IPS-18a (cell line): Measurements from ENCODE around the gene B4GALT2.

Source experiments
- H3K27ac ChIP-seq: one replicate; pipeline ENCODE4 v1.5.1; 2013; ENCODE audit warnings: low read length
- H3K27me3 ChIP-seq: one replicate; pipeline ENCODE4 v1.6.1; 2013; ENCODE audit warnings: mild to moderate bottlenecking, low read length; ENCODE audit not compliant: control insufficient read depth, insufficient read depth
- H3K36me3 ChIP-seq: one replicate; pipeline ENCODE4 v1.6.1; 2013; ENCODE audit warnings: low read depth, low read length; ENCODE audit not compliant: control insufficient read depth
- H3K4me1 ChIP-seq: one replicate; pipeline ENCODE4 v1.6.1; 2013; ENCODE audit warnings: low read depth, low read length; ENCODE audit not compliant: control insufficient read depth
- H3K4me3 ChIP-seq: one replicate; pipeline ENCODE4 v1.5.1; 2013; ENCODE audit warnings: low read length
- H3K9ac ChIP-seq: one replicate; pipeline ENCODE4 v1.6.1; 2013; ENCODE audit warnings: mild to moderate bottlenecking, low read length, moderate library complexity
- H3K9me3 ChIP-seq: one replicate; pipeline ENCODE4 v1.6.1; 2013; ENCODE audit warnings: low read depth, low read length; ENCODE audit not compliant: control insufficient read depth

B4GALT2 gene

DNA sequence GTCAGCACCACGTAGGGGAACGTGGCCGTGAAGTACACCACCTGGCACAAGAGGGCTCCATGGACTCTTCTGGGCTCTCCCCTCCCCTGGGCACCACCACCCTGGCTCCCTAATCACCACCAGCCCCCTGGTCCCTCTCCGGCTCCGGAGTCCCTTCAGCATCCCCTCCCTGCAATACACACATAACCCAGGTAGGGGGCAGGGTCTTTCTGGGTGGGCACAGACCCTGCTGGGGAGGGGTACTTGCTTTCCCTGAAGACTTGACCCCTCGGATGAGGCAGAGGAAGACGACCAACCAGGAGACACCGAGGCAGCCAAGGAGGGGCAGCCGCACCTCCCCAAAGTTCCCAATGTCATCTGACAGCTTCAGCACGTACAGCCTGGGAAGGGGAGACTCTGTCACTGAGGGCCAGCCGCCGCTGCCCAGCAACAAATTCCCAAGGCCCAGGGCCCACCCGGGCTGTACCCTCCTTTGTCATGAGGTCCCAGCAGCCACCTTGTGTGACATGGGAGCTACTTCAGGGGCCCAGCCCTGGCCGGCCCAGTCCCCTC is 23.7 kb downstream of the B4GALT2 start:
- H3K4me1 ChIP-seq = no peaks in the 10 kb centered on the region
- H3K4me3 ChIP-seq = no peak overlapping the region
- H3K27me3 ChIP-seq = no peaks in the 10 kb centered on the region
- H3K9ac ChIP-seq = no peak overlapping the region
- H3K27ac ChIP-seq = no peak overlapping the region
- H3K9me3 ChIP-seq = no peaks in the 10 kb centered on the region
- H3K36me3 ChIP-seq = no peaks in the 10 kb centered on the region

DNA sequence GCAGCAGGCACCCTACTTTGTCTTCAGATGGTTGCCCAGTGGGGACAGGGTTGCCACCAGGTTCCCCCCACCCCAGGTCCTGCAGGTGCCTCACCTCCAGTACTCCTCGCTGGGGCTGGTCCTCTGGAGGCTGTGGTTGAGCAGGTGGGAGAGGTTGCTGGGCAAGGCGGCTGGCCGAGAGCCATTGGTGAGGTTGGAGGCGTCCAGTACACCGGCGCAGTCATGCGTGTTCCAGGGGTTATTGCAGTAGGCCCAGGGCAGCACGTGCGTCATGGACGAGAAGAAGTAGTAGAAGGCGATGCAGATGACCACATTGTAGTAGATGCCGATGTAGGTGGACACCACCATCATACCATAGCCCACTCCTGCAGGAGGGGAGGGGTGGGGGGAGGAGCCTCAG is 29.2 kb downstream of the B4GALT2 start:
- Histone ChIP-seq H3K27ac (no peak overlapping the region), H3K9ac (no peak overlapping the region), H3K4me1 (no peaks in the 10 kb centered on the region), H3K27me3 (no peaks in the 10 kb centered on the region), H3K9me3 (no peaks in the 10 kb centered on the region), H3K4me3 (no peak overlapping the region), H3K36me3 (peaks cover 3% of the 10 kb centered on the region)

DNA sequence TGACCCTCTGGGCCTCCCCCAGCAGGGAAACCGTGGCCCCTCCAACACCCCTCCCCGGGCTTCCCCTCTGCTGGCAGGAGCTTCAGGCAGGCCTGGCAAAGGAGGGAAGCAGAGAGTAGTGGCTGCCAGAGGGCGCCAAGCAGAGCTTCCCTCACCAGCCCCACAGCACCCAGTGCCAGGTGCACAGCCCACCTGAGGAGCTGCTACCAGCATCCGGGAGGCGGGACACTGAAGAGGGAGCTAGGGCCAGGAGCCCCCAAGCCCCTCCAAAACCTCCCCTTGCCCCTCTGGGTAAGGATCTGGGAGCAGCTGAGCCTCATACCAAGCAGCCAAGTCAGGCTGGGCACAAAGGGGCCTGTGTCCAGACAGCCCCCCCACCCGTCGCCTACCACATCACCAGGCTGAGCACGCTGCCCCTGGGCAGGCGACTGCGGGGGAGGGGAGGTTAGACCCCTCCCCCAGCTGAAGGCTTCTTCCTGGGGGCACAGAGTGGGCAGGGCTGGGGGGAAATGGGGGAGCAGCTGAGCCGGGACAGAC is 32.0 kb downstream of the B4GALT2 start:
- no peak overlapping the region for H3K4me3 ChIP-seq
- H3K27ac ChIP-seq = no peak overlapping the region
- peaks cover 3% of the 10 kb centered on the region for H3K36me3 ChIP-seq
- no peak overlapping the region for H3K9ac ChIP-seq
- no peaks in the 10 kb centered on the region for H3K4me1 ChIP-seq
- no peaks in the 10 kb centered on the region for H3K27me3 ChIP-seq
- H3K9me3 ChIP-seq = no peaks in the 10 kb centered on the region

DNA sequence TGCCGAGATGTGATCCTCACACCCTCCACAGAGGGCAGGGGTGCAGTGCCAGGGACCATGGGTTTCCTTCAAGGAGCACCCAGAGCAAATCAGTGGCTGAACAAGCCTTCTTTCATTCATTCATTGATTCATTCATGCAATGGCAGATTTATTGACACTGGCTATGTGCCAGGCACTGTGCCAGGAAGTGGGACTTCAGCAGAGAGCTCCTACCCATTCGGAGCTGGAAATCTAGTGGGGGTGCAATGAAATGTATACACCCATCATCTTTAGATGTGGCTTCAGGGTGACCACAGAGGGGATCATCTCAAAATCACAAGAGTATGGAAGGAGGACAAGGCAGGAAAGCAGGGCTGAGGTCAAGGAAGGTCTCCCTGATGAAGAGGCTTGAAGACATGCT is 33.4 kb downstream of the B4GALT2 start:
- H3K36me3 ChIP-seq = peaks cover 3% of the 10 kb centered on the region
- no peak overlapping the region for H3K4me3 ChIP-seq
- H3K9ac ChIP-seq = no peak overlapping the region
- H3K4me1 ChIP-seq = no peaks in the 10 kb centered on the region
- no peak overlapping the region for H3K27ac ChIP-seq
- H3K27me3 ChIP-seq = no peaks in the 10 kb centered on the region
- H3K9me3 ChIP-seq = no peaks in the 10 kb centered on the region

DNA sequence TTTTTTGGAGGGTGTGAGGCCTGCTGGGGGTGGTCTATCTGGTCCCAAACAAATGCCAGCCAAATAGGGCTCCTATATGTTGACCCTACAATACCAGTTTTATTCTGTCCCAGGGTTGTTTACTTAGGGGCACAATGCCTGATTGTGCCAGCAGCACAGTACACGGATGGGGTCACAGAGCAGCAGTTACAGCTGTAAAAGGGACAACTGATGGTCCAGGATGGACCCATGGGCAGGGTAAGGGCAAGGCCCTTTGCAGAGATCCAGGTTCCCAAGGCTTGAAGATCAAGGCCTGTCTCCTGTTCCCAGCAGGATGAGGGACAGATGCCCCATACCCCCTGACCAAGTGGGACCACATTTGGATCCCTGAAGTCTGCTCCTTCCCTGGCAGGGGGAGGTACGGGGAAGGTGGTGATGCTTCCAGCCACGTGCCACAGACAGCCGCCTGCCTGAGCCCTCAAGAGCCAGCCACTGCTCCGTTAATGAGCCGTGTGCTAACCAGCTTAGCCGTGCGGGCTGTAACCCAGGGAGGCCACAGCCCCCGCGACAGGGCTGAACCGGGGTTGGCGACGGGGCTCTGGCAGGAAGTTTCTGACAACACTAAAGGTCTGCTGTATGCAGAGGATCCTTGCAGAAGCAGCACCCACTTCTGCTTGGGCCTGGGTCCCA is 34.1 kb downstream of the B4GALT2 start:
- Histone ChIP-seq H3K4me3 (no peak overlapping the region), H3K4me1 (no peaks in the 10 kb centered on the region), H3K36me3 (peaks cover 7% of the 10 kb centered on the region), H3K27ac (no peak overlapping the region), H3K9ac (no peak overlapping the region), H3K27me3 (no peaks in the 10 kb centered on the region), H3K9me3 (no peaks in the 10 kb centered on the region)

DNA sequence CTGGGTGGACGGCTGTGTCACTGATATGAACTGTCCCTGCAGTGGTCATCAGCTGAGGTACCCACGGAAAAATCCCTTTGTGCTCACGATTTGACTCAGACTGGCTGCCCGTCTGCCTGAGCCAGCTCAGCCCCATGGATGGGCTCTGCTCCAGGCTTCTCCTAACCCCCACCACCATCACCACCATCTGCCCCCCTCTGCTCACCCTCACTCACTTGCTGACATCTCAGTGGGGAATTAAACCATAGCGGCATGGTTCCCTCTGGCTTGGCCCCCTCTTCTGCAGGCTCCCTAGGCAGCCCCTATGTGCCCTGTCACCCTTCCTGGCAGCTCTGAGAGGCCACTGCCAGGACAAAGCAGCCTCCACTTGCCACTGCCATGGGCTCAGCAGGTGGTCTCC is 34.9 kb downstream of the B4GALT2 start:
- Histone ChIP-seq H3K9ac (no peak overlapping the region), H3K27me3 (no peaks in the 10 kb centered on the region), H3K4me3 (no peak overlapping the region), H3K36me3 (peaks cover 8% of the 10 kb centered on the region), H3K4me1 (no peaks in the 10 kb centered on the region), H3K9me3 (no peaks in the 10 kb centered on the region), H3K27ac (no peak overlapping the region)

DNA sequence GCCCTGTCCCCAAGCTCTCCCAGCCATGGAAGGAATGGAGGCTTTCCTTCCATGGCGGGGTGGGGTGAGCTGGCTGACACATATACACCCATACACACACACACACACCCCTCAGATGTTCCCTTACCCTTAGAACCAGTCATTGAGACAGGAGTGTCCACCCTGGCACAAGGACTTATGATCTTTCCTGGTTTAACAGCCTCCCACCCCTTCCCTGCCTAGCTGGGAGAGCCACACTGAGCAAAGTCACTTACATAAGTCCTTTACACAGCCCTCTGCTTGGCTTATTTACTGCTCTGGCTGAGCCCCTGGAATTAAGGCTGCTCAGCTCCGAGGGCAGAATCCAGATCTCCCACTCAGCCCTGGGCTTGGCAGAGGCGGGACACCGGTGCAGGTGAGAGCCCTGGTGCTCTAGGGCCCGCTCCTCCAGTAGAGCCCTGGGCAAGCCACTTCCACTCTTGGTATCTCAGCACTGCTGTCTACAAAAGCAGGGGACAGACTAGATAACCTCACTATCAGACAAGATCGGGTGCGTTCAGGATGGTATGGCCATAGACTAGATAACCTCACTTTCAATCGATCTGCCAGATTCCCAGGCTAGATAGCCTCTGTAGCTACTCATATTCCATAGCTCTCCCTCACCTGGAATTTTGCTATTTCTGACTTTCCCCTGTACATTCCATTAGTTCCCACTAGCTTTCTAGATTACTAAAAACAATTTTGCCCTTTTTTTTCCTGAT is 35.5 kb downstream of the B4GALT2 start:
- Histone ChIP-seq H3K27ac (no peak overlapping the region), H3K9me3 (no peaks in the 10 kb centered on the region), H3K27me3 (no peaks in the 10 kb centered on the region), H3K4me1 (no peaks in the 10 kb centered on the region), H3K36me3 (peaks cover 12% of the 10 kb centered on the region), H3K9ac (no peak overlapping the region), H3K4me3 (no peak overlapping the region)

DNA sequence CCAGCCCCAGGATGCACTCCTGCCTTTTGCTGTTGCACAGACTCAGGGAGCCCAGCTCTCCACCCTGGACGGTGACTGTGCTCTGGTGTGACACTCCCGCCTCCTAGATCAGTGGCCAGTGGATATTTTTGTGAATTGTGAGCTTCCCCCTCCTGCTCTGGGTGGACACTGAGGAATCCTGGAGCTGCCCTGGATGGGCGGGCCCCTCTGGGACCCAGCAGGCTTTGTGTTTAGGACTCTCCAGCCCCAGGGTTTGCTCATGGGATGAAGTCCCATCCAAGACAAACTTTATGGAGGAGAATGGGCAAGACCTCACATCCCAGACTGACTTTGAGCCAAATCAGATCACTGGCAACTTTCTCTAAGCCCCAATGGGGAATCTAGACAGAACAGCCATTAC is 36.2 kb downstream of the B4GALT2 start:
- Histone ChIP-seq H3K9ac (no peak overlapping the region), H3K36me3 (peaks cover 11% of the 10 kb centered on the region), H3K4me3 (no peak overlapping the region), H3K9me3 (no peaks in the 10 kb centered on the region), H3K27me3 (no peaks in the 10 kb centered on the region), H3K4me1 (peaks cover 3% of the 10 kb centered on the region), H3K27ac (no peak overlapping the region)

DNA sequence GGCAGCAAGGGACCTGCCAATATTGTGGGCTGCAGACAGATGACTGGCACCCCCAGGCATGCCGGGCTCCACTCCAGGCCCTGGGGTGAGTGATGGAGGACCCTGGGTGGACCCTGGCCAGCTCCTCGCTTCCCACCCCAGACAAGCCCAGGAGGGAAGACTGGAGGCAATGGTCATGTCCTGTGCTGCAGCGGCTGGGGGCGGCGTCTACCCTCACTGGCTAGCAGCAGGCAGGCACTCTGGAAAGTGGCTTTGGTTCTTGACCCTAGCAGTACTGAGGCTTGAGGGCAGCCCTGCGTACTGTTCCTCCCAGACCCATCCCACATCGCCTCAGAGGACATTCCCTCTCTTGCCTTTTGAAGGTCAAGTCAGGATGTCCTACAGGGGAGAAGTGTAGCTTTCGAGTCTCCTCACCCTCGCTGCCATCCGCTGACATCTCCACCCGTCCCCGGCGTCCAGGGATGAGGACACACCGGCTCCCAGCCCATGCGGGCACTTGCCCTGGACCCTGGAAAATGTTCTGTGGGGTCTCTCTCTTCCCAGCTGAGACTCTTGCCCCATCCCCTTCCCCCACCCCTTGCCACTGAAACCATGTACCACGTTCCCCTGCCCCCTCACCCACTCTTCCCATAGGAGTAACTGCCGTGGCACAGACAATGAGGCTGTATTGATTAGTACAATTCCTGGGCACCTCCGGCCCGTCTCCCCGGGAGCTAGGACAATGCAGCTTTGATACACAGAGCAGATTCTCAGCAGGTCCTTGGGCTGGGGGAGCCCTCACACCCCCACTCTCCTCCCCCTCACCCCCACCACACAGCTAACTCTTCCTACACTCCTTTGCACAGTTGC is 37.3 kb downstream of the B4GALT2 start:
- H3K4me3 ChIP-seq = no peak overlapping the region
- peaks cover 3% of the 10 kb centered on the region for H3K4me1 ChIP-seq
- H3K9me3 ChIP-seq = no peaks in the 10 kb centered on the region
- H3K27ac ChIP-seq = no peak overlapping the region
- H3K9ac ChIP-seq = no peak overlapping the region
- H3K36me3 ChIP-seq = peaks cover 16% of the 10 kb centered on the region
- no peaks in the 10 kb centered on the region for H3K27me3 ChIP-seq

DNA sequence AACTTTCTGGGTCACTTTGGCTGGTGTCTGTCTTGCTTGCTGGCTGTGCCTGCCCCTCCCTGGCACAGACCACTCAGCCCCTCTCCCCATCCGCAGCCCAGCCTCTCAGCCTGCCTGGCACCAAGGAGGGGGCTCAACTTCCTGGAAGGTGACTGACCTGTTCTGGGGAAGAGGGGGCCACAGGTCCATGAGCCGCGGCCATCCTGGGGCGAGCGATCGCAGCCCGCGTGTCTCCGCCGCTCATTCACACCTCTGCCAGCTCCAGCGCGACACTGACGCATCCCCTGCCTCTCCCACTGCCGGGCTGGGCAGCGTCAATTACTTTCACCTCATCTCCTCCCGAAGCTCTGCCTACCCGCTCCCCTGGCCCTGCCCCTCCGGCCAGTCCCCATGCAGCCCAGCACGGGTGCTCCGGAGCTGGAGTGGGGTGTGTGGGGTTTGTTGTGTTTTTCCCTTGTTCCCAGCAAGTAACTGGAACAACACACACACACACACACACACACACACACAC is 37.9 kb downstream of the B4GALT2 start:
- H3K36me3 ChIP-seq = peaks cover 19% of the 10 kb centered on the region
- no peak overlapping the region for H3K27ac ChIP-seq
- H3K9me3 ChIP-seq = no peaks in the 10 kb centered on the region
- H3K27me3 ChIP-seq = no peaks in the 10 kb centered on the region
- H3K4me3 ChIP-seq = no peak overlapping the region
- no peak overlapping the region for H3K9ac ChIP-seq
- peaks cover 3% of the 10 kb centered on the region for H3K4me1 ChIP-seq

DNA sequence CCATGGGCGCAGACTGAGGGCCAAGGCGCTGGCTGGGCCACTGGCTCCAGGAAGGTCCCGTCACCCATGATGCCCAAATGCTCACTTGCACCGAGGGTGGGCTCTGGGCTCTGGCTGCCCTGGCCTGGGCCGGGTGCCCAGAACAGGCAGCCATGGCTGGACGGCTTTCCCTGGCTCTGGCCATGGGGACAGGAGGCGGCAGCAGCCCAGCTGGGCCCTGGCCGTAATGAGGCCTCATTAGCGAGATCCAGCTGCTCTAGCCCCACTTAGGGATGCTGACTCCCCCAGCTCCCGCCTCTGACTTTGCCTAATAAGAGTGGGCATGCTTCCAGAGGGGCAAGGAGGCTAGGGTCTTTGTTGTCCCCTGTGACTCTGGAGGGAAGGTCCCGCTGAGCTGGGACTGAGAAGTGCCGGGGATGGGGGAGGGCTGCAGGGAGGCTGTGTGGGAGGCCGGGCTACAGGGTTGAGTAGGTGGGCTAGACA is 40.5 kb downstream of the B4GALT2 start:
- no peaks in the 10 kb centered on the region for H3K9me3 ChIP-seq
- H3K4me1 ChIP-seq = peaks cover 3% of the 10 kb centered on the region
- H3K9ac ChIP-seq = no peak overlapping the region
- no peak overlapping the region for H3K4me3 ChIP-seq
- H3K27ac ChIP-seq = no peak overlapping the region
- H3K36me3 ChIP-seq = peaks cover 19% of the 10 kb centered on the region
- H3K27me3 ChIP-seq = no peaks in the 10 kb centered on the region
